Measurements from ENCODE around the gene FRMD4A. TPM values are rescaled to one million over a fixed set of nuclear protein-coding genes. Genes with fewer than 3 reads are reported as not detected.

FRMD4A gene
- total RNA-seq, 4 donors from 2014 or later: 5.6 to 34.1 (median 19.4) TPM

DNA sequence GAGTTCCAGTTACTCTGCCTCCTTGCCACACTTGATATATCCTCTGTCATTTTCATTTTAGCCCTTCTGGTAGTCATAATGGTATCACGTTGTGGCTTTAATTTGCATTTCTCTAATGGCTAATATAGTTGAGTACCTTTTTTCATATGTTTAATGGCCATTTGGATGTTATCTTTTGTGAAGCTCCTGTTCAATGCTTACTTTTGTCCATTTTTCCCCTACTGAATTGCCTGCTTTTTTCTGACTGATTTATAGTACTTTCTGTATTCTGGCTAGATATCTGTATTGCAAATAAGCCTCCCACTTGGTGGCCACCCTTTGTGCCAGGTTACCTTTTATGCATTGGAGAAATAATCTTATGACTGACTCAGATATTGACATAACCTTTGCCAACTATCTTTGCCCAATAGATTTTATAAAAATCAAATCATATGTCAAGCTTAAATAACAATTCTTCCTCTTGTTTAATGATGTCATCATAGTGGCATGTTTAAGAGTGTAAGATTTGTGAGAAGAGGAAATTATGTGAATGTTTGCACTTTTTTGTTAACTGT lies 693.3 kb downstream of the FRMD4A start:
- peaks cover 0 to 5% of the 10 kb centered on the region in 2 donors for H3K4me1 ChIP-seq
- H3K27ac ChIP-seq: no peak overlapping the region
- H3K36me3 ChIP-seq: no peaks in the 10 kb centered on the region
- TF ChIP-seq POLR2A (IDR thresholded peaks at IDR 0.05): no peak
- TF ChIP-seq, protein P1, sequence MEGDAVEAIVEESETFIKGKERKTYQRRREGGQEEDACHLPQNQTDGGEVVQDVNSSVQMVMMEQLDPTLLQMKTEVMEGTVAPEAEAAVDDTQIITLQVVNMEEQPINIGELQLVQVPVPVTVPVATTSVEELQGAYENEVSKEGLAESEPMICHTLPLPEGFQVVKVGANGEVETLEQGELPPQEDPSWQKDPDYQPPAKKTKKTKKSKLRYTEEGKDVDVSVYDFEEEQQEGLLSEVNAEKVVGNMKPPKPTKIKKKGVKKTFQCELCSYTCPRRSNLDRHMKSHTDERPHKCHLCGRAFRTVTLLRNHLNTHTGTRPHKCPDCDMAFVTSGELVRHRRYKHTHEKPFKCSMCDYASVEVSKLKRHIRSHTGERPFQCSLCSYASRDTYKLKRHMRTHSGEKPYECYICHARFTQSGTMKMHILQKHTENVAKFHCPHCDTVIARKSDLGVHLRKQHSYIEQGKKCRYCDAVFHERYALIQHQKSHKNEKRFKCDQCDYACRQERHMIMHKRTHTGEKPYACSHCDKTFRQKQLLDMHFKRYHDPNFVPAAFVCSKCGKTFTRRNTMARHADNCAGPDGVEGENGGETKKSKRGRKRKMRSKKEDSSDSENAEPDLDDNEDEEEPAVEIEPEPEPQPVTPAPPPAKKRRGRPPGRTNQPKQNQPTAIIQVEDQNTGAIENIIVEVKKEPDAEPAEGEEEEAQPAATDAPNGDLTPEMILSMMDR (IDR thresholded peaks at IDR 0.05): no peak
- intact Hi-C loops (cut with DNase I; ENCODE audit: low total_unique reads): no loop called here
- no peak overlapping the region for H3K4me3 ChIP-seq
- no peaks in the 10 kb centered on the region for H3K9me3 ChIP-seq
- no peak for DNase-seq
- H3K27me3 ChIP-seq: no peaks in the 10 kb centered on the region

DNA sequence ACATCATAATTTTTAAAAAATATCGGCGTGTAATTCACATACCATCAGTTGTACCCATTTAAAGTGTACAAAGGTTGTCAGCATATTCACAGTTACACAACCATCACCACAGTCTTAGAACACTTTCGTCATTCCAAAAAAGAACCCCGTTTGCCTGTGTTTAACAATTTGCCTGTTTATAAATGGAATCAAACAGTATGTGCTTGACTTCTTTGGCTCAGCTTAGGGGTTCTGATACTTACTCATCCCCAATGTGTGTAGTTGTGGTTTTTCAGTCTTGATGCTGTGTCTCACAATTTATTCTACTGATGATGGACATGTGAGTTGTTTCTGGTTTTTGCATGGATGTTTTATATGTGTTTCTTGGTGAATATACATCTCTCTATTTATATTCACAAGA lies 693.9 kb downstream of the FRMD4A start:
- no peak overlapping the region for H3K4me3 ChIP-seq
- H3K9me3 ChIP-seq: no peaks in the 10 kb centered on the region
- H3K27ac ChIP-seq: no peak overlapping the region
- no peak for TF ChIP-seq POLR2A (IDR thresholded peaks at IDR 0.05)
- TF ChIP-seq, protein P1 (IDR thresholded peaks at IDR 0.05): no peak
- peaks cover 0 to 5% of the 10 kb centered on the region in 2 donors for H3K4me1 ChIP-seq
- intact Hi-C loops (cut with DNase I; ENCODE audit: low total_unique reads): no loop called here
- DNase-seq: no peak
- no peaks in the 10 kb centered on the region for H3K27me3 ChIP-seq
- H3K36me3 ChIP-seq: no peaks in the 10 kb centered on the region

DNA sequence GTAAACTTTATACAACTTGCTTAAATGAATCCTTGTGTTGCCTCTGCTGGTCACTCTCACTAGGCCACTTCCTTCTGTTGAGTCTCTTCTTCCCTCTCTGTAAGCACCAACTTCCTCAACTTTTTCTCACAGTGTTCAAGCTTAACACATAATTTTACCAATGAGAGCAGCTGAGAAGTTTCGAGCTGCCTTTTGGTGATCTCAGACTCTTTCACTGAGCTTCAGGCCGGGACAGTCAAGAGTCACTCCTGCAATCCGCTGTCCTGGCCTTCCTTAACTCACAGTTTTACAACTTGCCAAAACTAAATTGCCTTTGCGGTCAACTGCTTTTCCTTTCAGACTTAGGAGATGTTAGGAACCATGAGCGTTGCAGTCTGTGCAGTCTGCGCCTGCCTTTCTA lies 696.5 kb downstream of the FRMD4A start:
- Histone ChIP-seq H3K27ac (peak overlapping the region; percentile 55 to 60), H3K4me3 (no peak overlapping the region), H3K36me3 (no peaks in the 10 kb centered on the region), H3K4me1 (peaks cover 0 to 5% of the 10 kb centered on the region in 2 donors), H3K27me3 (no peaks in the 10 kb centered on the region), H3K9me3 (no peaks in the 10 kb centered on the region)
- DNase-seq: no peak
- no peak for TF ChIP-seq POLR2A (IDR thresholded peaks at IDR 0.05)
- TF ChIP-seq, protein P1 (IDR thresholded peaks at IDR 0.05): no peak
- intact Hi-C loops (cut with DNase I; ENCODE audit: low total_unique reads): no loop called here

DNA sequence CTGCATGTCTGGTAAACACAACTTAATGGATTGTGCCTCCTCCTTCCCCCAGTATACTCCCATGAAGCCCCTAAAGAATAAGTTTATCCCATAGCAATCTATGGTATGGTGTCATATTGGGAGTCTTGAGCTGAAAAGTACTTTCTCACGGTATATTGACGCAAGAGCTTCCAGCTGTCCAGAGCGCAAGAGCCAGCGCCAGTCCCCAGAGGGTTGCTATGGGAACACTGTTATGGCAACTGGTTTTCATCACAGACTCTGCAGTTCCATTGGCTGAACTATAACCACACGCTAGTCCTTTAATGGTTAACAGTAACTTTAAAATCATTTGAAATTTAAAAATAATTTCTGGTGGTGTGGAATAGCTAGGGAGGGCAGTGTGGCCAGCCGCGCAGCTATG lies 697.0 kb downstream of the FRMD4A start:
- no peaks in the 10 kb centered on the region for H3K27me3 ChIP-seq
- intact Hi-C loops (cut with DNase I; ENCODE audit: low total_unique reads): no loop called here
- no peak overlapping the region for H3K4me3 ChIP-seq
- H3K9me3 ChIP-seq: no peaks in the 10 kb centered on the region
- H3K27ac ChIP-seq: peak overlapping the region; percentile 61 to 73
- H3K36me3 ChIP-seq: no peaks in the 10 kb centered on the region
- H3K4me1 ChIP-seq: peaks cover 0 to 5% of the 10 kb centered on the region in 2 donors
- TF ChIP-seq POLR2A (IDR thresholded peaks at IDR 0.05): no peak
- TF ChIP-seq, protein P1 (IDR thresholded peaks at IDR 0.05): no peak
- DNase-seq: peak; percentile 66 to 68

DNA sequence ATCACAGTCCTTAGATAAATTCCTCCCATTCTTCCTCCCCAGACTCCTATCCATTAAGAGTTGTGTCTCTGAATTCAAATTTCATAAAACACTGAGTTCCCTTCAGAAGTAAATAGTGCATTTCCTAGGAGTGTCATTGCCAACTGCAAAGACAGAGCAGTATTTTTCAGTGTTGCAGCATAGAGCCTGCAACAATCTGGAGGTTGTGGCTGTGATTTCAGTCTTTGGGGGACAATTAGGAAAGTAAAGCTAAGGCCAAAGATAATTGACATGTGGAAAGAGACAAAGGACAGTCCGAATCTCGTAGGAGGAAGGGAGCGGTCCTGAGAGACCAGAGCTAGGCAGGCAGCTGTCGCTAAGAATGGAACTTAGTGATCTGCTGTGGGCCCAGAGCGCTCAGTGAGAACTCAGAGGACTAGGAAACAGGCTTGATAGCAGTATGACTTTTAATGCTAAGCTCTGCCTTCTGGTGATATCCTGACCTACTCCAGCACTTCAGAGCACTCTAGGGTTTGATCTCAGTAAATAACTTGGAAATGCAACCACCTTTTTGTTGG lies 697.8 kb downstream of the FRMD4A start:
- no peak for TF ChIP-seq POLR2A (IDR thresholded peaks at IDR 0.05)
- TF ChIP-seq, protein P1 (IDR thresholded peaks at IDR 0.05): no peak
- Histone ChIP-seq H3K27me3 (no peaks in the 10 kb centered on the region), H3K36me3 (no peaks in the 10 kb centered on the region), H3K9me3 (no peaks in the 10 kb centered on the region), H3K4me1 (peaks cover 0 to 5% of the 10 kb centered on the region in 2 donors), H3K4me3 (no peak overlapping the region), H3K27ac (peak overlapping the region; percentile 61 to 73)
- intact Hi-C loops (cut with DNase I; ENCODE audit: low total_unique reads): no loop called here
- DNase-seq: no peak

Data from uterus (tissue), 4 donors.